ENCODE data around the gene TEKT3.

TEKT3 gene

GRCh38 chr17:15290605-15291004 lies 50.8 kb downstream of the TEKT3 start:
- no peak for DNase-seq

GRCh38 chr17:15289285-15290183 lies 51.9 kb downstream of the TEKT3 start:
- no peak for DNase-seq

GRCh38 chr17:15288859-15289258 lies 52.5 kb downstream of the TEKT3 start:
- DNase-seq: no peak

- DNase-seq: no peak
Observed at GRCh38 chr17:15287538-15288267, 53.7 kb downstream of the TEKT3 start.

- DNase-seq: no peak
Observed at GRCh38 chr17:15285466-15285865, 55.9 kb downstream of the TEKT3 start.

GRCh38 chr17:15284537-15284936 lies 56.9 kb downstream of the TEKT3 start:
- DNase-seq: no peak

- DNase-seq: no peak
Observed at GRCh38 chr17:15284107-15284506, 57.3 kb downstream of the TEKT3 start.

GRCh38 chr17:15281909-15282308 lies 59.5 kb downstream of the TEKT3 start:
- DNase-seq: no peak

GRCh38 chr17:15278924-15279477 lies 62.4 kb downstream of the TEKT3 start:
- DNase-seq: no peak

- no peak for DNase-seq
Observed at GRCh38 chr17:15278380-15278779, 63.0 kb downstream of the TEKT3 start.

- no peak for DNase-seq
Observed at GRCh38 chr17:15274017-15274416, 67.4 kb downstream of the TEKT3 start.

- DNase-seq: no peak
Observed at GRCh38 chr17:15273141-15273793, 68.1 kb downstream of the TEKT3 start.

- no peak for DNase-seq
Observed at GRCh38 chr17:15271741-15272140, 69.7 kb downstream of the TEKT3 start.

GRCh38 chr17:15270628-15271381 lies 70.6 kb downstream of the TEKT3 start:
- DNase-seq: no peak

GRCh38 chr17:15269780-15270089 lies 71.7 kb downstream of the TEKT3 start:
- DNase-seq: no peak

GRCh38 chr17:15269087-15269779 lies 72.2 kb downstream of the TEKT3 start:
- no peak for DNase-seq

GRCh38 chr17:15268461-15268860 lies 72.9 kb downstream of the TEKT3 start:
- no peak for DNase-seq

GRCh38 chr17:15267996-15268395 lies 73.4 kb downstream of the TEKT3 start:
- DNase-seq: no peak

GRCh38 chr17:15266325-15267125 lies 74.9 kb downstream of the TEKT3 start:
- no peak for DNase-seq

GRCh38 chr17:15265131-15265530 lies 76.3 kb downstream of the TEKT3 start, which contains the start of gene PMP22:
Gene PMP22, minus strand, starts transcription at chr17:15265326. Its CDS starts 4,599 bp downstream, at chr17:15260727.
- DNase-seq: no peak

- no peak for DNase-seq
Observed at GRCh38 chr17:15264542-15264941, 76.9 kb downstream of the TEKT3 start.

Measured in NK-92 treated with Interleukin-12 subunit alpha and Interleukin-12 subunit beta, amount 100 ng/mL, for 24 hours (cell line).